ENCODE data around the gene FHL2.
"Not testable (repeated sequence)": the region's sequence is repeated elsewhere in the genome, so short reads cannot be mapped to it uniquely, and the experiment has no call there.

The FHL2 gene

GRCh38 chr2:105398336-105399206 lies at the start of gene FHL2:
FHL2 (minus strand) TSS chr2:105399051; CDS start chr2:105386516, 12,535 bp downstream.
- DNase-seq, result peak; percentile 21 to 50

DNA sequence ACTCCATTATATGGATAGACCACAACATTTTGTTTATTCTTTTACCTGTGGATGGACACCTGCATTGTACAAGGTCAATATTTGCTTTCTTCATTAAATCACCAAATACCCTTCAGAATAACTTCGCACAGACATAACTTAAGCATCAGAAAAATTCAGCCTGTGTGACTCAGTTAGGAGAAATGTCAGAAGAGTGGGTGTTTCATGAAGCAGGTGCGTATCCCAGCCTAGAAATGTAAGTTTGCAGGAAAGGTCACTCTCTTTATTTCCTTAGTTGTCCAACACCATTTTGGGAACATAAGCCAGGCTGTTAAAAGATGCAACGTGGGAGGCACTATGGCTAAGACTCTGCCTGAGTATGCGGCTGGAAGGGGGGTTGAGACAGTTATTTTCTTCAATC lies 48.6 kb upstream of the FHL2 start:
- no peak for DNase-seq

DNA sequence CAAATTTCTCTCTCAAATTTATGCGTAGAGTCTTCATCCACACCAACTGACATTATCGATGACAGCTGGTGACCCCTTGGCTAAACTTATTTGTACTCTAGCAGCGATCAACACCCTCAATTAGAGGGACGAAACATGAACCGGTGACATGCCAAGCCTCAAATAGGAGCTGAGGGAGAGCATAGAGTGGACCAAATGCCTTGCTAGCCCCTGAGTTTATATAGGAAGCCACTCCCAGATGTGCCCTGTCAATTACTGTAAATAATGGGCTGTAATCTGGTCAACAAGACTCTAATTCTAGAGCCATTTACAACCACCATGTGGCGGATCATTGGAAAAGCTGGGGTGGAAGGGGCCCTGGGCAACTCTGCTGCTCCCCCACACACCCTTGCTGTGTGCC lies 47.6 kb upstream of the FHL2 start:
- no peak for DNase-seq

DNA sequence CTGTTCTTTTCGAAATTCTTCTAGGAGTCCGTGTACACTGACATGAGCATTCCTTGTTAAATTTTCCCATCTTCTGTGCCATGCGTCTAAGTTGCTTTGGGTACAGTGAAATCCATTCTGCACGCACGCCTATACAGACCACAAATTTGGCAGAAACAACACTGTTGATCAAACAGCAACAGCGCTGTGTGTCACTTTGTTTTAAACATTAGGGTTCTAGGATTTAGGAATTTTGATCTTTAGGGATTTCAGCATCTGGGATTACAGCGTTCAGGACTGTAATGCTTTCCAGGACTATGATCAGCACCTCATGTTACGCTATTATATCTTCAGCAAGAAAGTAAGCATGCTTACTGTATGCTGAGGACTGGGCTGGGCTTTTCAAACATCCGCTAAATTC lies 47.1 kb upstream of the FHL2 start:
- no peak for DNase-seq

DNA sequence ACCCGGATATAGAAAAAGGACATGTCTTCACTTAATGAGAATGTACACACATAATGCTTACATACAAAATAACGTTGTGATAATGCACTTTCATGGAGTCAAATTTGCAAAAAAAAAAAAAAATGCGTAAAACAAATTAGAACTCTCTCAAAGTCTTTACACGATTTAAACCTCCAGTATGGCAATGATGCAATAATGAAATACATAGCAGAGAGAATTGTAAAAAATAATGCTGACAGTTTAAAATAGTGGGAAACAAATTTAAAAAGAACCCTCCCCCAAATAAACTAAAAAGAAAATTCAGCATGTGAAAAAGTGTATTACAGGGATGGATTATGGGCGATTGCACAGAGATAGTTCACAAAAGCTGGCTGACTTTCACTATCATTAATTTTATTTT lies 46.6 kb upstream of the FHL2 start:
- no peak for DNase-seq

GRCh38 chr2:105443617-105444598 lies 45.1 kb upstream of the FHL2 start:
- DNase-seq, result no peak

GRCh38 chr2:105442721-105443120 lies 43.9 kb upstream of the FHL2 start:
- no peak for DNase-seq

GRCh38 chr2:105442056-105442455 lies 43.2 kb upstream of the FHL2 start:
- no peak for DNase-seq

- DNase-seq, result no peak
These were observed 40.3 kb upstream of the FHL2 start for GRCh38 chr2:105439141-105439540.

- DNase-seq, result no peak
These were observed 39.5 kb upstream of the FHL2 start for GRCh38 chr2:105438104-105438929.

DNA sequence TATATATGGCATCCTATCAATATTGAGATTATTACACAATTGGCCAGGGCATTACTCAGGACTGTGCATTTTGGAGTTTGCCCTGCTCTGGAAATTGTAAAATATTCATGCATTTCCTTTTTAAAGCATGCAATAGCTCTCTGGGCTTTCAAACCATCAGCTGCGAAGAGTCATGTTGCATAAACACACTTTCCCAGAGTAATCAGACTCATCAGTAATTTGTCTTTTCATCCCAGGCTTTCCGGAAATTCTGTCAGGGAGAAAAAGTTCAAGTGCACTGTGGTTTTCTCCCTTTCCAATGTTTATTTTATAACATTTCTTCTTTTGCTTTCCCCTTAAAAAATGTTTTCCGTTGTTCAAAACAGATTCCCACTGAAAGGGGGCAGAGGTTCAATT lies 38.9 kb upstream of the FHL2 start:
- no peak for DNase-seq

GRCh38 chr2:105432749-105433148 lies 33.9 kb upstream of the FHL2 start:
- no peak for DNase-seq

DNA sequence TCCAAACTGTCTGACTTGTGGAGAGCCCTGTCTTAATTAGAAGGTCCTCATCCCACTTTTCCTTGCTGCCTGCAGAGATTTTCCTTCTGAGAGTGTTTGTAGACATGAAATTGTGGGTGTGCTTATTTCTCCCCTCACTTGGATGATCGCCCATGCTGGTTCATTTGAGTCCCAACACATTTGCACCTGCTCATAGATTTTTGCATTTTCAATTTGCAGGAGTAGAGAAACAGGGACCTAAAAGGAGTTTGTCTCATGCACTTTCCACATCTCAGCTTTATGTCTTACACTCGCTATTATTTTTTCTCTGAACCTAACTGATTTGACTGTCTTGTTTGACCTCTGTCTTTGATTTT lies 33.2 kb upstream of the FHL2 start:
- DNase-seq, result no peak

GRCh38 chr2:105431367-105432043 lies 32.7 kb upstream of the FHL2 start:
- DNase-seq, result no peak

- DNase-seq, result no peak
These were observed 29.7 kb upstream of the FHL2 start for GRCh38 chr2:105428387-105429018.

DNA sequence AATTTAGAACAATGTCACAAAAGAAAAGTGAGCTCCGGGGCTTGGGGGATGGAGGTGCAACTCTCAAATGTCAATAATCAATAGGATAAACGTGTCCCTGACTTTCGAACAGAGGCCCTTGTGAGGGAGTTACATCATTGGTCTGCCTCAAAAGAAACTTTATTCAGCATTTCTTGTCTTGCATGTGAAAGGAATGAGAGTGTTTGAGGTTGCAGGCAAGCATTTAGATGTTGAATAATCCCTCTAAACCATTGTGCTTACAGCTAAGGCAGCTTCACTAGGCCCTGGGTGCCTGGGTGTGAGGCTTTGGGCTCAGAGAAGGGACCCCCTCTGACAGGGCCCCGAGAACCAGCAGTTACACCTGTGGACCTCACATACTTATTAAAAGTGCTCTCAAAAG lies 28.6 kb upstream of the FHL2 start:
- DNase-seq, result no peak

GRCh38 chr2:105426626-105427292 lies 27.9 kb upstream of the FHL2 start:
- DNase-seq, result no peak

GRCh38 chr2:105425936-105426625 lies 27.2 kb upstream of the FHL2 start:
- DNase-seq, result no peak

- DNase-seq, result not testable (repeated sequence)
These were observed 26.0 kb upstream of the FHL2 start for GRCh38 chr2:105424836-105425235.

- DNase-seq, result no peak
These were observed 23.9 kb upstream of the FHL2 start for GRCh38 chr2:105422801-105423200.

GRCh38 chr2:105421053-105421452 lies 22.2 kb upstream of the FHL2 start:
- DNase-seq, result no peak

Data from SW 1271 (cell line).